IMR-90 (cell line): ENCODE results near the gene ARVCF.

Experiments
- RFX5 ChIP-seq: IDR thresholded peaks from 2 replicates; pipeline ENCODE4 v1.8.0; 2012; ENCODE audit warnings: low read depth, mild to moderate bottlenecking, low read length, moderate library complexity
- SMC3 ChIP-seq: fragments of 150-350 bp; IDR thresholded peaks from 2 replicates; pipeline ENCODE4 v1.6.1; 2016; ENCODE audit warnings: low read depth, mild to moderate bottlenecking, antibody characterized with exemption, low read length, moderate library complexity
- TF ChIP-seq, protein P1 (sequence below): conservative IDR thresholded peaks from 2 replicates; pipeline ENCODE4 v1.5.1; 2012; ENCODE audit warnings: mild to moderate bottlenecking, low read depth, low read length, improper control_type of control experiment

DNA sequence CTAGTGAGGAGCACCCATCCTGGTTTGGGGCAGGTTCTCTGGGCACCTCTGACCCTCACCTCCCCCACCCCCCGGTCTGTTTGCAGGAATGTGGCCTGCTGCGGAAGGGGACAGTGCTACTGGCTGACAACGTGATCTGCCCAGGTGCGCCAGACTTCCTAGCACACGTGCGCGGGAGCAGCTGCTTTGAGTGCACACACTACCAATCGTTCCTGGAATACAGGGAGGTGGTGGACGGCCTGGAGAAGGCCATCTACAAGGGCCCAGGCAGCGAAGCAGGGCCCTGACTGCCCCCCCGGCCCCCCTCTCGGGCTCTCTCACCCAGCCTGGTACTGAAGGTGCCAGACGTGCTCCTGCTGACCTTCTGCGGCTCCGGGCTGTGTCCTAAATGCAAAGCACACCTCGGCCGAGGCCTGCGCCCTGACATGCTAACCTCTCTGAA is 48.2 kb downstream of the ARVCF start:
- TF ChIP-seq, protein P1, sequence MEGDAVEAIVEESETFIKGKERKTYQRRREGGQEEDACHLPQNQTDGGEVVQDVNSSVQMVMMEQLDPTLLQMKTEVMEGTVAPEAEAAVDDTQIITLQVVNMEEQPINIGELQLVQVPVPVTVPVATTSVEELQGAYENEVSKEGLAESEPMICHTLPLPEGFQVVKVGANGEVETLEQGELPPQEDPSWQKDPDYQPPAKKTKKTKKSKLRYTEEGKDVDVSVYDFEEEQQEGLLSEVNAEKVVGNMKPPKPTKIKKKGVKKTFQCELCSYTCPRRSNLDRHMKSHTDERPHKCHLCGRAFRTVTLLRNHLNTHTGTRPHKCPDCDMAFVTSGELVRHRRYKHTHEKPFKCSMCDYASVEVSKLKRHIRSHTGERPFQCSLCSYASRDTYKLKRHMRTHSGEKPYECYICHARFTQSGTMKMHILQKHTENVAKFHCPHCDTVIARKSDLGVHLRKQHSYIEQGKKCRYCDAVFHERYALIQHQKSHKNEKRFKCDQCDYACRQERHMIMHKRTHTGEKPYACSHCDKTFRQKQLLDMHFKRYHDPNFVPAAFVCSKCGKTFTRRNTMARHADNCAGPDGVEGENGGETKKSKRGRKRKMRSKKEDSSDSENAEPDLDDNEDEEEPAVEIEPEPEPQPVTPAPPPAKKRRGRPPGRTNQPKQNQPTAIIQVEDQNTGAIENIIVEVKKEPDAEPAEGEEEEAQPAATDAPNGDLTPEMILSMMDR: no peak
- TF ChIP-seq RFX5: no peak
- TF ChIP-seq SMC3: no peak
